Renal pelvis (tissue), 4 donors: ENCODE data around the gene UBE2U. TPM values are rescaled to one million over a fixed set of nuclear protein-coding genes. Genes with fewer than 3 reads are reported as not detected.

ENCODE experiments used
- DNase-seq: peaks from one replicate; pipeline ENCODE4 v3.0.0-alpha.2; 2013
- polyA plus RNA-seq, 3 donors: library from polyadenylated mRNA; unstranded; fragments of 120-200 nt; gene quantifications; one replicate each; pipeline ENCODE4 v1.2.1, GENCODE V29; 2013; ENCODE audit not compliant: insufficient read length in 3 of 3

The UBE2U gene
- polyA plus RNA-seq, 3 donors = 0.52 TPM; not detected in 2

- DNase-seq = no peak
These were observed 89.0 kb downstream of the UBE2U start for GRCh38 chr1:64292399-64292798.

DNA sequence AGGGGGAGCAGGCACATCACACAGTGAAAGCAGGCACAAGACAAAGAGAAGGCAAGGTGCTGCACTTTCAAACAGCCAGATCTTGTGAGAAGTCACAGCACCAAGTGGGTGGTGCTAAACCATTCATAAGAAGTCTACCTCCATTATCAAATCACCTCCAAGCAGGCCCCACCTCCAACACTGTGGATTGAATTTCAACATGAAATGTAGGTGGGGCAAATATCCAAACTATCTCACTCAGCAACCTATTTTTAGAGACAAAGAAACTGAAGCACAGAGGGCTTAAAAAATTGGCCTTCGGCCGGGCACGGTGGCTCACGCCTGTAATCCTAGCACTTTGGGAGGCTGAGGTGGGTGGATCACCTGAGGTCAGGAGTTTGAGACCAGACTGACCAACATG is 90.4 kb downstream of the UBE2U start:
- no peak for DNase-seq

DNA sequence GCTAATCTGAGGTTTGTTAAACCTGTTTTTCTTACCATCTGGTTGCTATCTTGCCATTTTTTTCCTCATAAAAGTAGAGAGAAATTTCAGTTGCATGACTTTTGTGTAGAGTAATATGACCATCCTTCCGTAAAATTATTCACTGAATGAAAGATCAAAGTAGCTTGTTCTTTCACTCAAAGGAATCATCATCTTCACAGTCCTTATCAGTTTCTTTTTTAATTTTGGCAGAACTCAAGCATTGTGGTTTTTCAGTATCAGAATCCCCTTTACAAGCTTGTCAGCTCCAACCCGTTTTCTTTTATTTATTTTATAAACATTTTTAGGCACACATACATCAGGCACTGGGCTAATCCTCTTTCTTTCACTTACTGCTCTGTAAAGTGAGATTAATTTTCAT is 91.7 kb downstream of the UBE2U start:
- DNase-seq = no peak

DNA sequence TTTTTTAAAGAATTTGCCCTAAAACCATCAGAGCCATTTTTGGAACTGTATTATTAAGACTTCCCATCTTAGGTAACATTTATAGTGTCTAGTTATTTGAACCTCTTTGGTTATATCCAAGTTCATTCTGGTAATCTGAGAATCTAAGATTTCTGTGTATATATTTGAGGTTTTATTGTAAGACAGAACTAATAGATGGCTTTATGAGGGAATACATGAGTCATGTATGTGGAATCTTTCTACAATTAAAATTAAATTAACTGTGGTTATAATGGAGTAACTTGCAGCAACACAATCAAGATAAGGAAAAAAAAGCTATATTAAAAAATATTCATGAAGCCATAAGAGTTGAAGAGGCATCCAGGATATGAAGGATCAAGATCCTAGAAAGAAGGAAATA is 92.1 kb downstream of the UBE2U start:
- DNase-seq = no peak

- DNase-seq = no peak
These were observed 93.0 kb downstream of the UBE2U start for GRCh38 chr1:64296459-64296858.

DNA sequence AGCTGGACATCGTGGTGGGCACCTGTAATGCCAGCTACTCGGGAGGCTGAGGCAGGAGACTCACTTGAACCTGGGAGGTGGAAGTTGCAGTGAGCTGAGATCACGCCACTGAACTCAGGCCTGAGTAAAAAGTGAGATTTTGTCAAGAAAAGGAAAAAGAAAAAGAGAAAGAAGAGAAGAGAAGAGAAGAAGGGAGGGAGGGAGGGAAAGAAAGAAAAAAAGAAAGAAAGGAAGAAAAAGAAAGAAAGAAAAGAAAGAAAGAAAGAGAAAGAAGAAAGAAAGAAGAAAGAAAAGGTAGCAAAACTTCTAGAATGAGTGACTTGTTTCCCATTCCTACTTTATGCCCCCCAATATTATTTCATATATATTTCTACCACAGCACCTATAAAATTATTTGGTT is 98.8 kb downstream of the UBE2U start:
- DNase-seq = no peak

GRCh38 chr1:64302971-64303370 is 99.5 kb downstream of the UBE2U start:
- DNase-seq = no peak

- no peak for DNase-seq
These were observed 101.4 kb downstream of the UBE2U start for GRCh38 chr1:64304823-64305222.

- DNase-seq = no peak
These were observed 105.4 kb downstream of the UBE2U start for GRCh38 chr1:64308866-64309265.

GRCh38 chr1:64309431-64309831 is 106.0 kb downstream of the UBE2U start:
- no peak for DNase-seq

DNA sequence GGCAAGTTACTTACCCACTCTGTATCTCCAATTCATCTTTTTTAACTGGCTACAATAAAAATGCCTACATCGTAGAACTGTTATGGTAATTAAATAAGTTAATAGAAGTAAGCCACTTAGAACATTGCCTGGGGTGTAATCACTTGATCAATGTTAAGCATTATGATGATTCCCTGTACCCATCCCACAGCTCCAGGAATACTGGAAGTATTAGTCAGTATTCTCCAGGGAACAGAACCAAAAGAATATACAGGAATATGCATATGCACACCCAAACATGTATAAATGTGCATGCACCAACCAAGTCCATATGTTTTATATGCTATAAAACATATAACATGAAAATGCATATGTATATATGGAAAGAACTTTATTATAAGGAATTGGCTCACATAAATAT is 107.3 kb downstream of the UBE2U start:
- DNase-seq = no peak

- DNase-seq = no peak
These were observed 109.0 kb downstream of the UBE2U start for GRCh38 chr1:64312431-64312830.

DNA sequence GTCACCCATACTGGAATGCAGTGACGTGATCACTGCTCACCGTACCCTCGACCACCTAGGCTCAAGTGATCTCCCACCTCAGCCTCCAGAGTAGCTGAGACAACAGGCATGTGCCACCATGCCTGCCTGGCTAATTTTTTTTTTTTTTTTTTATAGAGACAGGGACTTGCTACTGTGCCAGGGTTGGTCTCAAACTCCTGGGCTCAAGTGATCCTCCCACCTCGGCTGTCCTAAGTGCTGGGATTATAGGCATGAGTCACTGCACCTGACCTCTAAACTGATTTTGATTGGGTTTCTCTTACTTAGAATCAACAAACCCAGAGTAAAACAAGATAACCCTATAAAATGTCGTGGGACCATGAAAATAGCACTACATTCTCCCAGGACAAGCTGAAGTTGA is 112.0 kb downstream of the UBE2U start:
- DNase-seq = no peak
